ENCODE measurements around the gene FREM1. TPM values are rescaled to one million over a fixed set of nuclear protein-coding genes. Genes with fewer than 3 reads are reported as not detected.

FREM1 gene
- total and polyA plus RNA-seq, 10 of the 15 experiments (the other 5 are each of a cell fraction or from before 2014, with no cell fraction given) = 0.01 to 0.16 (median 0.08) TPM; not detected in 7

DNA sequence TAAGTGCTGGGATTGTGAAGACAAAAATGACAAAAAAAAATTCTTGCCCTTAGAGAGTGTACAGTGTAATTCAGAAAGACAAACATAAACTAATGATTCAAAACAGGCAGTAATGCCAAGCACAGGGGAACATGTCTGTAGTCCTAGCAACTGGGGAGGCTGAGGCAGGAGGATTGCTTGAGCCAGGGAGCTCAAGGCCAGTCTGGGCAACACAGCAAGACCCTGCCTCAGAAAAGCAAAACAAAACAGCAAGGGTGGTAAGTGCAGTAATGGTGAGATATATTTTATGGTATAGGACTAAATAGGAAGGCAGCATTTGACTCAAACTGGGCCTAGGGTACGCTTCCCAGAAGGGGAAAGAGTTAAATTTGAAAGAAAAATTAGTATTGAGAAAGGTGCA, 18.9 kb downstream of the FREM1 start:
- no TSS peak for BruUV-seq (replicated peaks)
- in situ Hi-C loops (cut with MboI) = no loop called here

DNA sequence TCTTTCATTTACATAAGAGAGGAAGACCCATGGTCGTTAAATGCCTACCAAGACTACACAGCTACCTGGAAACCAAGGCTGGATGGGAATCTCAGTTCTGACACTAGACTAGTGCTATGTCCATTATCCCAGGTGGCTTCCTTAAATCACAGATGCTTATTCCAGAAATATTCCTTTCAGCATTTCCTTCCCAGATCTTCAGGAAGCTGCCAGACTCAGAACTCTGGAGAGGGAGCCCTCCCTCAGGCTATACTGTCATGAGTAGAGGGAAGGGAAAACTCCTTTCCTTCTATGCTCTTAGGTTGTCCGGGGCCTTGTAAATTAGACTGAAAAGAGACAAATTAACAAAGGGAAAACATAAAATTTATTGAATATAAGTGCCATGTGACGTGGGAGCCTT, 20.8 kb downstream of the FREM1 start:
- no peak for DNase-seq (ENCODE audit: low read depth, low spot score)
- POLR2A ChIA-PET = no interaction called here
- CTCF ChIA-PET = no interaction called here
- Histone ChIP-seq H3K27ac (ENCODE audit: control insufficient read depth, insufficient read depth) (no peak overlapping the region), H3K9me3 (replicated peaks; ENCODE audit: control insufficient read depth, insufficient read depth, low read length) (no peaks in the 10 kb centered on the region), H3K9ac (ENCODE audit: control insufficient read depth, insufficient read depth, low read length) (no peak overlapping the region), H3K79me2 (ENCODE audit: control insufficient read depth, insufficient read depth, low read length) (no peaks in the 10 kb centered on the region), H3K4me2 (ENCODE audit: control insufficient read depth, insufficient read depth) (no peak overlapping the region), H3K4me1 (ENCODE audit: control insufficient read depth, insufficient read depth, low read length) (no peaks in the 10 kb centered on the region), H3K36me3 (ENCODE audit: control insufficient read depth in 2 of 2, insufficient read depth in 2 of 2, low read length in 1 of 2) (no peaks in the 10 kb centered on the region), H2AFZ (ENCODE audit: control insufficient read depth, low read depth, low read length) (no peak overlapping the region), H3K4me3 (no peak overlapping the region), H3K27me3 (replicated peaks in 1 of 2; ENCODE audit: control insufficient read depth in 2 of 2, insufficient read depth in 2 of 2, low read length in 1 of 2) (no peaks in the 10 kb centered on the region), H4K20me1 (ENCODE audit: control insufficient read depth, insufficient read depth) (no peaks in the 10 kb centered on the region)
- ATAC-seq = no peak
- in situ Hi-C loops (cut with MboI) = no loop called here
- no TSS peak for BruUV-seq (replicated peaks)
- RAD21 ChIA-PET (ENCODE audit: unreplicated experiment) = no interaction called here
- intact Hi-C loops (cut with micrococcal nuclease; ENCODE audit: unreplicated experiment) = no loop called here
- SMC1A ChIA-PET (ENCODE audit: uncharacterized antibody, unreplicated experiment) = interaction anchor here (0.9 kb wide), 1 partner anchor 9 kb away, joined by 3 read pairs; no protein-coding TSS in a partner anchor
- 2% methylated on average over 3 of the region's 3 CpGs for WGBS (ENCODE audit: insufficient coverage, insufficient replicate concordance, low lambda C conversion rate, missing lambda C conversion rate)
- no peak for FAIRE-seq
- TF ChIP-seq GABPA (IDR thresholded peaks at IDR 0.05; ENCODE audit: low read depth) (no peak), TCF7 (IDR thresholded peaks at IDR 0.05; ENCODE audit: borderline replicate concordance) (no peak), MLLT1 (IDR thresholded peaks at IDR 0.05) (no peak)
- TF ChIP-seq, protein P1, sequence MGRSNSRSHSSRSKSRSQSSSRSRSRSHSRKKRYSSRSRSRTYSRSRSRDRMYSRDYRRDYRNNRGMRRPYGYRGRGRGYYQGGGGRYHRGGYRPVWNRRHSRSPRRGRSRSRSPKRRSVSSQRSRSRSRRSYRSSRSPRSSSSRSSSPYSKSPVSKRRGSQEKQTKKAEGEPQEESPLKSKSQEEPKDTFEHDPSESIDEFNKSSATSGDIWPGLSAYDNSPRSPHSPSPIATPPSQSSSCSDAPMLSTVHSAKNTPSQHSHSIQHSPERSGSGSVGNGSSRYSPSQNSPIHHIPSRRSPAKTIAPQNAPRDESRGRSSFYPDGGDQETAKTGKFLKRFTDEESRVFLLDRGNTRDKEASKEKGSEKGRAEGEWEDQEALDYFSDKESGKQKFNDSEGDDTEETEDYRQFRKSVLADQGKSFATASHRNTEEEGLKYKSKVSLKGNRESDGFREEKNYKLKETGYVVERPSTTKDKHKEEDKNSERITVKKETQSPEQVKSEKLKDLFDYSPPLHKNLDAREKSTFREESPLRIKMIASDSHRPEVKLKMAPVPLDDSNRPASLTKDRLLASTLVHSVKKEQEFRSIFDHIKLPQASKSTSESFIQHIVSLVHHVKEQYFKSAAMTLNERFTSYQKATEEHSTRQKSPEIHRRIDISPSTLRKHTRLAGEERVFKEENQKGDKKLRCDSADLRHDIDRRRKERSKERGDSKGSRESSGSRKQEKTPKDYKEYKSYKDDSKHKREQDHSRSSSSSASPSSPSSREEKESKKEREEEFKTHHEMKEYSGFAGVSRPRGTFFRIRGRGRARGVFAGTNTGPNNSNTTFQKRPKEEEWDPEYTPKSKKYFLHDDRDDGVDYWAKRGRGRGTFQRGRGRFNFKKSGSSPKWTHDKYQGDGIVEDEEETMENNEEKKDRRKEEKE (IDR thresholded peaks at IDR 0.05) = no peak
- TF ChIP-seq, protein P2, sequence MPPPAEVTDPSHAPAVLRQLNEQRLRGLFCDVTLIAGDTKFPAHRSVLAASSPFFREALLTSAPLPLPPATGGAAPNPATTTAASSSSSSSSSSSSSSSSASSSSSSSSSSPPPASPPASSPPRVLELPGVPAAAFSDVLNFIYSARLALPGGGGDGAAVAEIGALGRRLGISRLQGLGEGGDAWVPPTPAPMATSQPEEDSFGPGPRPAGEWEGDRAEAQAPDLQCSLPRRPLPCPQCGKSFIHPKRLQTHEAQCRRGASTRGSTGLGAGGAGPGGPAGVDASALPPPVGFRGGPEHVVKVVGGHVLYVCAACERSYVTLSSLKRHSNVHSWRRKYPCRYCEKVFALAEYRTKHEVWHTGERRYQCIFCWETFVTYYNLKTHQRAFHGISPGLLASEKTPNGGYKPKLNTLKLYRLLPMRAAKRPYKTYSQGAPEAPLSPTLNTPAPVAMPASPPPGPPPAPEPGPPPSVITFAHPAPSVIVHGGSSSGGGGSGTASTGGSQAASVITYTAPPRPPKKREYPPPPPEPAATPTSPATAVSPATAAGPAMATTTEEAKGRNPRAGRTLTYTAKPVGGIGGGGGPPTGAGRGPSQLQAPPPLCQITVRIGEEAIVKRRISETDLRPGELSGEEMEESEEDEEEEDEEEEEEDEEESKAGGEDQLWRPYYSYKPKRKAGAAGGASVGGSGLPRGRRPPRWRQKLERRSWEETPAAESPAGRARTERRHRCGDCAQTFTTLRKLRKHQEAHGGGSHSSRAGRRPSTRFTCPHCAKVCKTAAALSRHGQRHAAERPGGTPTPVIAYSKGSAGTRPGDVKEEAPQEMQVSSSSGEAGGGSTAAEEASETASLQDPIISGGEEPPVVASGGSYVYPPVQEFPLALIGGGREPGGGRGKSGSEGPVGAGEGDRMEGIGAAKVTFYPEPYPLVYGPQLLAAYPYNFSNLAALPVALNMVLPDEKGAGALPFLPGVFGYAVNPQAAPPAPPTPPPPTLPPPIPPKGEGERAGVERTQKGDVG (CRISPR knock-in tag; IDR thresholded peaks at IDR 0.05) = no peak

More for the DNA sequence above, 18.9 kb downstream of the FREM1 start:
- intact Hi-C loops (cut with micrococcal nuclease; ENCODE audit: unreplicated experiment) = loop anchor here (5.0 kb wide), 1 partner anchor 51 kb away; no protein-coding TSS in a partner anchor
- Histone ChIP-seq H3K4me1 (ENCODE audit: control insufficient read depth, insufficient read depth, low read length) (no peaks in the 10 kb centered on the region), H3K4me2 (ENCODE audit: control insufficient read depth, insufficient read depth) (no peak overlapping the region), H3K4me3 (no peak overlapping the region), H3K9me3 (replicated peaks; ENCODE audit: control insufficient read depth, insufficient read depth, low read length) (no peaks in the 10 kb centered on the region), H4K20me1 (ENCODE audit: control insufficient read depth, insufficient read depth) (no peaks in the 10 kb centered on the region), H3K9ac (ENCODE audit: control insufficient read depth, insufficient read depth, low read length) (no peak overlapping the region), H3K27ac (ENCODE audit: control insufficient read depth, insufficient read depth) (no peak overlapping the region), H3K79me2 (ENCODE audit: control insufficient read depth, insufficient read depth, low read length) (no peaks in the 10 kb centered on the region), H3K27me3 (replicated peaks in 1 of 2; ENCODE audit: control insufficient read depth in 2 of 2, insufficient read depth in 2 of 2, low read length in 1 of 2) (no peaks in the 10 kb centered on the region), H3K36me3 (ENCODE audit: control insufficient read depth in 2 of 2, insufficient read depth in 2 of 2, low read length in 1 of 2) (no peaks in the 10 kb centered on the region), H2AFZ (ENCODE audit: control insufficient read depth, low read depth, low read length) (no peak overlapping the region)
- no peak for TF ChIP-seq TCF3 (IDR thresholded peaks at IDR 0.05; ENCODE audit: borderline replicate concordance, insufficient read depth, low read depth, low read length)
- TF ChIP-seq KLF5 (IDR thresholded peaks at IDR 0.05; ENCODE audit: partially characterized antibody) = no peak
- no peak for TF ChIP-seq NFYB (IDR thresholded peaks at IDR 0.05; ENCODE audit: insufficient read depth, low read depth, low read length)
- no peak for TF ChIP-seq NR2C2 (IDR thresholded peaks at IDR 0.05; ENCODE audit: borderline replicate concordance, control insufficient read depth, insufficient read length, low read depth)
- no peak for TF ChIP-seq ATF7 (IDR thresholded peaks at IDR 0.05; ENCODE audit: low read depth)
- no peak for TF ChIP-seq JUND (IDR thresholded peaks at IDR 0.05; ENCODE audit: low read depth, low read length)
- no peak for TF ChIP-seq DPF2 (IDR thresholded peaks at IDR 0.05)
- no peak for TF ChIP-seq CBX5 (IDR thresholded peaks at IDR 0.05; ENCODE audit: low read depth)
- TF ChIP-seq BCL11A (IDR thresholded peaks at IDR 0.05; ENCODE audit: low read depth, low read length) = no peak
- FAIRE-seq = no peak
- DNase-seq (ENCODE audit: low read depth, low spot score) = no peak
- POLR2A ChIA-PET = no interaction called here
- RAD21 ChIA-PET (ENCODE audit: unreplicated experiment) = no interaction called here
- WGBS (ENCODE audit: insufficient coverage, insufficient replicate concordance, low lambda C conversion rate, missing lambda C conversion rate) = 0% methylated on average over 1 of the region's 1 CpG
- CTCF ChIA-PET = no interaction called here
- SMC1A ChIA-PET (ENCODE audit: uncharacterized antibody, unreplicated experiment) = no interaction called here
- ATAC-seq = no peak
